ENCODE measurements around the gene MNT.
"Not testable (repeated sequence)": the region's sequence is repeated elsewhere in the genome, so short reads cannot be mapped to it uniquely, and the experiment has no call there.

The MNT gene, protein sequence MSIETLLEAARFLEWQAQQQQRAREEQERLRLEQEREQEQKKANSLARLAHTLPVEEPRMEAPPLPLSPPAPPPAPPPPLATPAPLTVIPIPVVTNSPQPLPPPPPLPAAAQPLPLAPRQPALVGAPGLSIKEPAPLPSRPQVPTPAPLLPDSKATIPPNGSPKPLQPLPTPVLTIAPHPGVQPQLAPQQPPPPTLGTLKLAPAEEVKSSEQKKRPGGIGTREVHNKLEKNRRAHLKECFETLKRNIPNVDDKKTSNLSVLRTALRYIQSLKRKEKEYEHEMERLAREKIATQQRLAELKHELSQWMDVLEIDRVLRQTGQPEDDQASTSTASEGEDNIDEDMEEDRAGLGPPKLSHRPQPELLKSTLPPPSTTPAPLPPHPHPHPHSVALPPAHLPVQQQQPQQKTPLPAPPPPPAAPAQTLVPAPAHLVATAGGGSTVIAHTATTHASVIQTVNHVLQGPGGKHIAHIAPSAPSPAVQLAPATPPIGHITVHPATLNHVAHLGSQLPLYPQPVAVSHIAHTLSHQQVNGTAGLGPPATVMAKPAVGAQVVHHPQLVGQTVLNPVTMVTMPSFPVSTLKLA

DNA sequence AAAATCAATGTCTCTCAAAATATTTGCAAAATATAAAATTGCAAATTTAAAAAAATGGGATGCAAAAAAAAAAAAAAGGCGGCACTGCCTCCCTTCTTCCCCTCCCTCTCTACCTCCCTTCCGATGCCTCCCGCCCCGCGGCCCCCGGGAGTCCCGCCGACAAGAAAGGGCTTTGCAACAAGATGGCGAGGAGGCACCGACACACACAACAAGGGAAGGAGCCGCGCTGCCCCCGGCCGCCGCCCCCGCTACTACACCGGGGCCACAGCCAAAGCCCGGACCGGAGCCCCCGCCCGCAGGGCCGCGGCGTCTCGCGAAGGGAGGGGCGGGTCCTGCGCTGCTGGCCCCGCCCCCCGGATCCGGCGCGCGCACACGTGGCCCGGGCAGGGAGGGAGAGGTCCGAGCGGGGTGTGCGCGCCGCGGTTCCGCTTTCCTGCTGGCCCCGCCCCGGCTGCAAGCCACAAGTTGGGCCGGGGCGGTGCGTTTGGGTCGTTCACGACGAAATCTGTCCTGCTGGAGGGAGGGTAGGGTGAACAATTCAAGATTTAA lies at the start of gene MNT:
TSS of gene MNT (minus strand) at position 184 of the 549 bp plus-strand sequence. CDS start 348 bp downstream, outside the sequence.
- in situ Hi-C loops (cut with MboI; ENCODE audit: low pct_unique_long_range_greater_than_20kb, low sequenced_read_pairs, unreplicated experiment) = no loop called here
- TF ChIP-seq, protein P1, sequence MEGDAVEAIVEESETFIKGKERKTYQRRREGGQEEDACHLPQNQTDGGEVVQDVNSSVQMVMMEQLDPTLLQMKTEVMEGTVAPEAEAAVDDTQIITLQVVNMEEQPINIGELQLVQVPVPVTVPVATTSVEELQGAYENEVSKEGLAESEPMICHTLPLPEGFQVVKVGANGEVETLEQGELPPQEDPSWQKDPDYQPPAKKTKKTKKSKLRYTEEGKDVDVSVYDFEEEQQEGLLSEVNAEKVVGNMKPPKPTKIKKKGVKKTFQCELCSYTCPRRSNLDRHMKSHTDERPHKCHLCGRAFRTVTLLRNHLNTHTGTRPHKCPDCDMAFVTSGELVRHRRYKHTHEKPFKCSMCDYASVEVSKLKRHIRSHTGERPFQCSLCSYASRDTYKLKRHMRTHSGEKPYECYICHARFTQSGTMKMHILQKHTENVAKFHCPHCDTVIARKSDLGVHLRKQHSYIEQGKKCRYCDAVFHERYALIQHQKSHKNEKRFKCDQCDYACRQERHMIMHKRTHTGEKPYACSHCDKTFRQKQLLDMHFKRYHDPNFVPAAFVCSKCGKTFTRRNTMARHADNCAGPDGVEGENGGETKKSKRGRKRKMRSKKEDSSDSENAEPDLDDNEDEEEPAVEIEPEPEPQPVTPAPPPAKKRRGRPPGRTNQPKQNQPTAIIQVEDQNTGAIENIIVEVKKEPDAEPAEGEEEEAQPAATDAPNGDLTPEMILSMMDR (IDR thresholded peaks at IDR 0.05; ENCODE audit: extremely low read depth, insufficient read depth, missing control alignments) = no peak

DNA sequence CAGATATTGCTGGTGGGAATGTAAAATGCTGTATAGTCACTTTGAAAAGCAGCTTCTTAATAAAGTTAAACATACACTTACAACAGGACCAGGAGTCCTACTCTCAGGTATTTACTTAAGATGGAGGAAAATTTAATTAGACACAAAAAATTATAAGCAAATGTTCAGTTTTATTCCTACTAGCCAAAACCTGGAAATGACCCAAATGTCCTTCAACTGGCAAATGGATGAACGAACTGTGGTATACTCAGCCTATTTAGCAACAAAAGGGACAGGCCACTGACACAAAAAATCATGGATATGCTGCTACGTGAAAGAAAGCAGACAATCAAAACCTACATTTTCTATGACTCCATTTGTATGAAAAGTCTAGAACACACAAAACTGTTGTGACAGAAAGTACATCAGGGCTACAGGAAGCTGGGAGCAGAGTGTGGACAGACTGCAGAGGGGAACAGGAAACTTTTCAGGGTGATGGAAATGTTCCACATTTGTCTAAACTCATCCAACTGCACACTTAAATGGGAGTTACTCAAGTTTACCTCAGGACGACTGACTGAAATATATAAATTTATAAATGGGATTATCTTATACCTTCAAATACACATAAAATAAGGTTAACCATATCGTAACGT lies 49.3 kb upstream of the MNT start:
- TF ChIP-seq, protein P1 (IDR thresholded peaks at IDR 0.05; ENCODE audit: extremely low read depth, insufficient read depth, missing control alignments) = no peak
- in situ Hi-C loops (cut with MboI; ENCODE audit: low pct_unique_long_range_greater_than_20kb, low sequenced_read_pairs, unreplicated experiment) = no loop called here
- no peak for DNase-seq (ENCODE audit: low spot score)

More for the DNA sequence above, at the start of gene MNT:
- DNase-seq (ENCODE audit: low spot score) = peak; percentile 98

DNA sequence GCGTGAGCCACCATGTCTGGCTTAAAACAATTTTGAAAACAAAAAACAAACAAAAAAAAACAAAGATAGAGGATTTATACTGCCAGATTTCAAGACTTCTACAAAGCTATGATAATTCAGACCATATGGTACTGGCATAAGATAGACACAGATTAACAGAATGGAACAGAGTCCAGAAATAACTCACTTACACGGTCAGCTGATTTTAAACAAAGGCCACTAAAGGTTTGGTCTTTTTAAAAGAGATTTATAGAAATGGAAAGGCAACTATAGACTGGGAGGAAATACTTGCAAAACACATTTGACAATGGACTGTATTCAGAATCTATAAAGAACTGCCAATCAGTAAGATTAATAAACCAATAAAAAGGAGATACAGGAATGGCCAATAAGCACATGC lies 48.6 kb upstream of the MNT start:
- in situ Hi-C loops (cut with MboI; ENCODE audit: low pct_unique_long_range_greater_than_20kb, low sequenced_read_pairs, unreplicated experiment) = no loop called here
- DNase-seq (ENCODE audit: low spot score) = peak; percentile 47
- TF ChIP-seq, protein P1 (IDR thresholded peaks at IDR 0.05; ENCODE audit: extremely low read depth, insufficient read depth, missing control alignments) = no peak

DNA sequence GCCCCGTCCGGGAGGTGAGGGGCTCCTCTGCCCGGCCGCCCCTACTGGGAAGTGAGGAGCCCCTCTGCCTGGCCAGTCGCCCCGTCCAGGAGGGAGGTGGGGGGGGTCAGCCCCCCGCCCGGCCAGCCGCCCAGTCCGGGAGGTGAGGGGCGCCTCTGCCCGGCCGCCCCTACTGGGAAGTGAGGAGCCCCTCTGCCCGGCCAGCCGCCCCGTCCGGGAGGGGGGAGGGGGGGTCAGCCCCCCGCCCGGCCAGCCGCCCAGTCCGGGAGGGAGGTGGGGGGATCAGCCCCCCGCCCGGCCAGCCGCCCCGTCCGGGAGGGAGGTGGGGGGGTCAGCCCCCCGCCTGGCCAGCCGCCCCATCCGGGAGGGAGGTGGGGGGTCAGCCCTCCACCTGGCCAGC lies 46.6 kb upstream of the MNT start:
- DNase-seq (ENCODE audit: low spot score); in situ Hi-C loops (cut with MboI; ENCODE audit: low pct_unique_long_range_greater_than_20kb, low sequenced_read_pairs, unreplicated experiment): not testable (repeated sequence)

DNA sequence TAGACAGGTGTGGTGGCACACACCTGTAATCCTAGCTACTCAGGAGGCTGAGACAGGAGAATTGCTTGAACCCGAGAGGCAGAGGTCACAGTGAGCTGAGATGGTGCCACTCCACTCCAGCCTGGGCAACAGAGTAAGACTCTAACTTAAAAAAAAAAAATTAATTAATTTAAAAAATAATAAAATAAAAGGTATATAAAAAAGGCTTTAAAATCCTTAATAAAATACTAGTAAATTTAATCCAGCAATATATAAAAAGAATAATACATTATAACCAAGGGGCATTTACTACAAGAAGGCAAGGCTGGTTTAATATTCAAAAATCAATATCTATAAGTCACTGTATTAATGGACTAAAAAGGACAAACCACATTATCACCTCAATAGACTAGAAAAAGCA lies 44.8 kb upstream of the MNT start:
- in situ Hi-C loops (cut with MboI; ENCODE audit: low pct_unique_long_range_greater_than_20kb, low sequenced_read_pairs, unreplicated experiment) = no loop called here
- no peak for DNase-seq (ENCODE audit: low spot score)
- TF ChIP-seq, protein P1 (IDR thresholded peaks at IDR 0.05; ENCODE audit: extremely low read depth, insufficient read depth, missing control alignments) = no peak

DNA sequence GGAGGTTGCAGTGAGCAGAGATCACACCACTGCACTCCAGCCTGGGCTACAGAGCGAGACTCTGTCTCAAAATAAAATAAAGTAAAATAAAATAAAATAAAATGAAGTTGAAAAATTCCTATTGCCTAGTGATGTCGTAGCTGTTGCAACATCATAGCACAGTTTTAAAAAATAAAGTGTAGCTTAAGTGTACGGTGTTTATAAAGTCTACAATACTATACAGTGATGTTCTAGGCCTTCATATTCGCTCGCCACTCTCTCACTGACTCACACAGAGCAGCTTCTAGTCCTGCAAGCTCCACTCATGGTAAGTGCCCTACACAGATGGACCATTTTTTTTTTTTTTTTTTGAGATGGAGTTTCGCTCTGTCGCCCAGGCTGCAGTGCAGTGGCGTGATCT lies 43.5 kb upstream of the MNT start:
- in situ Hi-C loops (cut with MboI; ENCODE audit: low pct_unique_long_range_greater_than_20kb, low sequenced_read_pairs, unreplicated experiment) = no loop called here

More for the DNA sequence above, 43.5 kb upstream of the MNT start:
- TF ChIP-seq, protein P1 (IDR thresholded peaks at IDR 0.05; ENCODE audit: extremely low read depth, insufficient read depth, missing control alignments) = no peak
- DNase-seq (ENCODE audit: low spot score) = no peak

Data from GM13977 (cell line).